Astrocyte (in vitro differentiated cells and primary cell): ENCODE data around the gene ARID3B. TPM values are rescaled to one million over a fixed set of nuclear protein-coding genes. Genes with fewer than 3 reads are reported as not detected.

ENCODE experiments used
- DNase-seq: peaks from one replicate; pipeline ENCODE4 v3.0.0-alpha.2; 2010; ENCODE audit warnings: low read depth
- FAIRE-seq: peaks from 2 replicates; lab custom pipeline; 2011; peaks lifted over from hg19 to GRCh38; lab: Jason Lieb, UNC
- H2AFZ ChIP-seq: 2 replicates; pipeline ENCODE4 v1.6.0; 2012; ENCODE audit warnings: low read depth, low read length, inconsistent platforms
- H3K27ac ChIP-seq: 2 replicates; pipeline ENCODE4 v1.5.1; 2011; ENCODE audit warnings: low read depth, low read length, inconsistent platforms
- H3K27me3 ChIP-seq: 2 replicates; pipeline ENCODE4 v1.6.0; 2011; ENCODE audit warnings: low read length, inconsistent platforms; ENCODE audit not compliant: insufficient read depth
- H3K36me3 ChIP-seq: 2 replicates; pipeline ENCODE4 v1.5.1; 2011; ENCODE audit warnings: low read length, inconsistent platforms; ENCODE audit not compliant: insufficient read depth
- H3K4me1 ChIP-seq: 2 replicates; pipeline ENCODE4 v1.5.1; 2011; ENCODE audit warnings: low read length, inconsistent platforms; ENCODE audit not compliant: insufficient read depth
- H3K4me2 ChIP-seq: 2 replicates; pipeline ENCODE4 v1.6.0; 2012; ENCODE audit warnings: low read length, inconsistent platforms
- H3K4me3 ChIP-seq: 2 replicates; pipeline ENCODE4 v1.5.1; 2011; ENCODE audit warnings: low read depth, mild to moderate bottlenecking, low read length, inconsistent platforms; ENCODE audit not compliant: insufficient read depth
- H3K79me2 ChIP-seq: 2 replicates; pipeline ENCODE4 v1.6.0; 2012; ENCODE audit warnings: mild to moderate bottlenecking, low read length, inconsistent platforms; ENCODE audit not compliant: insufficient read depth
- H3K9ac ChIP-seq: 2 replicates; pipeline ENCODE4 v1.6.0; 2012; ENCODE audit warnings: mild to moderate bottlenecking, low read length, inconsistent platforms
- H3K9me3 ChIP-seq: 2 replicates; pipeline ENCODE4 v1.5.1; 2012; ENCODE audit warnings: low read depth, mild to moderate bottlenecking, low read length, inconsistent platforms; ENCODE audit not compliant: insufficient read depth
- H4K20me1 ChIP-seq: 2 replicates; pipeline ENCODE4 v1.6.0; 2012; ENCODE audit warnings: low read length, inconsistent platforms; ENCODE audit not compliant: insufficient read depth
- H3K27ac Mint-ChIP-seq: one replicate; pipeline ENCODE4 v1.8.0; 2021; ENCODE audit warnings: mild to moderate bottlenecking, mixed read lengths; ENCODE audit not compliant: unreplicated experiment
- H3K27me3 Mint-ChIP-seq: one replicate; pipeline ENCODE4 v1.8.0; 2021; ENCODE audit warnings: low read depth, mixed read lengths; ENCODE audit not compliant: unreplicated experiment
- H3K36me3 Mint-ChIP-seq: one replicate; pipeline ENCODE4 v1.8.0; 2021; ENCODE audit warnings: low read depth, mixed read lengths; ENCODE audit not compliant: unreplicated experiment
- H3K4me1 Mint-ChIP-seq: one replicate; pipeline ENCODE4 v1.8.0; 2021; ENCODE audit warnings: low read depth, mixed read lengths; ENCODE audit not compliant: unreplicated experiment
- H3K4me3 Mint-ChIP-seq: one replicate; pipeline ENCODE4 v1.8.0; 2021; ENCODE audit warnings: mild to moderate bottlenecking, moderate library complexity, mixed read lengths; ENCODE audit not compliant: unreplicated experiment
- H3K9me3 Mint-ChIP-seq: one replicate; pipeline ENCODE4 v1.8.0; 2021; ENCODE audit warnings: mild to moderate bottlenecking, mixed read lengths; ENCODE audit not compliant: unreplicated experiment
- EZH2 ChIP-seq: IDR thresholded peaks from 2 replicates; pipeline ENCODE4 v1.6.1; 2012; ENCODE audit warnings: mild to moderate bottlenecking, low read length, inconsistent platforms; ENCODE audit not compliant: insufficient read depth
- total RNA-seq: library from RNA; stranded (reverse); gene quantifications from 2 replicates; pipeline ENCODE4 v1.2.1, GENCODE V29; 2021
- TF ChIP-seq, protein P1 (sequence below): IDR thresholded peaks from 2 replicates; pipeline ENCODE4 v1.5.1; 2011; ENCODE audit warnings: low read depth, mild to moderate bottlenecking, inconsistent platforms, low read length, moderate library complexity; ENCODE audit not compliant: insufficient read depth

The ARID3B gene
- total RNA-seq, 1 donor from 2014 or later, result 18.5 TPM

DNA sequence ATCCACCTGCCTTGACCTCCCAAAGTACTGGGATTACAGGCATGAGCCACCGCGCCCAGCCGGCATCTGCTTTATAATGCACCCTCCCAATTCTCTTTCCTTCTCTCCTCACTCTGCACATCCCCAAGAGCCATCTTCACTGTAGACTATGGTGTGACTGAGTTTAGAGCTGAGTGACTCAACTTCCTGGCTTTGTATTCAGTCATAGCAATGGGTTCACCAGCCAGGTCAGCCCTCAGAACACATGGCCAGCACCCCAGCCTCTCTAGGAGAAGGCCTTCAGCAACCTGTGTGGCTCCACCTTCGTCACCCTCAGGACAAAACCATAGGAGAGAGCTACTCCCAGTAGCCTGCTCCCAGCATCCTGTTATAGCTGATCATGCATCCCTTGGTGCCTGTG, 33.0 kb downstream of the ARID3B start:
- no peak overlapping the region for H3K27ac Mint-ChIP-seq
- Histone ChIP-seq H3K4me3 (no peak overlapping the region), H2AFZ (no peak overlapping the region), H3K9ac (no peak overlapping the region), H3K9me3 (no peaks in the 10 kb centered on the region), H3K27ac (no peak overlapping the region), H3K27me3 (no peaks in the 10 kb centered on the region), H3K4me1 (peaks cover 21% of the 10 kb centered on the region), H3K36me3 (no peaks in the 10 kb centered on the region), H3K4me2 (no peak overlapping the region), H3K79me2 (no peaks in the 10 kb centered on the region), H4K20me1 (peaks cover 19% of the 10 kb centered on the region)
- H3K27me3 Mint-ChIP-seq, result peaks cover 2% of the 10 kb centered on the region
- TF ChIP-seq, protein P1, sequence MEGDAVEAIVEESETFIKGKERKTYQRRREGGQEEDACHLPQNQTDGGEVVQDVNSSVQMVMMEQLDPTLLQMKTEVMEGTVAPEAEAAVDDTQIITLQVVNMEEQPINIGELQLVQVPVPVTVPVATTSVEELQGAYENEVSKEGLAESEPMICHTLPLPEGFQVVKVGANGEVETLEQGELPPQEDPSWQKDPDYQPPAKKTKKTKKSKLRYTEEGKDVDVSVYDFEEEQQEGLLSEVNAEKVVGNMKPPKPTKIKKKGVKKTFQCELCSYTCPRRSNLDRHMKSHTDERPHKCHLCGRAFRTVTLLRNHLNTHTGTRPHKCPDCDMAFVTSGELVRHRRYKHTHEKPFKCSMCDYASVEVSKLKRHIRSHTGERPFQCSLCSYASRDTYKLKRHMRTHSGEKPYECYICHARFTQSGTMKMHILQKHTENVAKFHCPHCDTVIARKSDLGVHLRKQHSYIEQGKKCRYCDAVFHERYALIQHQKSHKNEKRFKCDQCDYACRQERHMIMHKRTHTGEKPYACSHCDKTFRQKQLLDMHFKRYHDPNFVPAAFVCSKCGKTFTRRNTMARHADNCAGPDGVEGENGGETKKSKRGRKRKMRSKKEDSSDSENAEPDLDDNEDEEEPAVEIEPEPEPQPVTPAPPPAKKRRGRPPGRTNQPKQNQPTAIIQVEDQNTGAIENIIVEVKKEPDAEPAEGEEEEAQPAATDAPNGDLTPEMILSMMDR, result no peak
- TF ChIP-seq EZH2, result no peak
- H3K9me3 Mint-ChIP-seq, result no peaks in the 10 kb centered on the region
- no peak for FAIRE-seq
- no peak for DNase-seq
- H3K4me3 Mint-ChIP-seq, result no peak overlapping the region
- H3K36me3 Mint-ChIP-seq, result peaks cover 6% of the 10 kb centered on the region
- peaks cover 12% of the 10 kb centered on the region for H3K4me1 Mint-ChIP-seq

DNA sequence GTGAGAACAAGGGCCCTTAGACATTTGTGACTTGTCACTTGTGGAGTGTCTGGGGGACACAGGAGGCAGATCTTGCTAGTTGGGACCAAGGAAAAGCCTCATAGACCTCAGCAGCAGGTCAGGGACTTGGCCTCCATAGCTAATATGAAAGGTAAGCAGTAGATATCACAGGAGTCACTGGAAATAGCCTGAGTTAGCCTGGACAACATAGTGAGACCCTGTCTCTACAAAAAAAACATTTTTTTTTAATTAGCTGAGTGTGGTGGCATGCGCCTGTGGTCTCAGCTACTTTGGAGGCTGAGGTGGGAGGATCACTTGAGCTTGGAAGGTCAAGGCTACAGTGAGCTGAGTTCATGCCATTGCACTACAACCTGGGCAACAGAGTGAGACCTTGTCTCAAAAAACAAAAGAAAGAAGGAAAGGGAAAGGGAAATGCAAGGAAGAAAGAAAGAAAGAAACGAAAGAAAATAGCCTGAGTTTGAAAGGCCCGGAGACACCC, 37.5 kb downstream of the ARID3B start:
- Mint-ChIP-seq H3K27ac (no peak overlapping the region), H3K27me3 (peaks cover 2% of the 10 kb centered on the region), H3K4me1 (peaks cover 7% of the 10 kb centered on the region), H3K36me3 (peaks cover 6% of the 10 kb centered on the region), H3K9me3 (no peaks in the 10 kb centered on the region), H3K4me3 (no peak overlapping the region)
- Histone ChIP-seq H3K79me2 (no peaks in the 10 kb centered on the region), H3K27ac (no peak overlapping the region), H3K9me3 (no peaks in the 10 kb centered on the region), H3K36me3 (peaks cover 2% of the 10 kb centered on the region), H3K4me3 (no peak overlapping the region), H3K9ac (no peak overlapping the region), H3K27me3 (no peaks in the 10 kb centered on the region), H3K4me2 (no peak overlapping the region), H3K4me1 (peaks cover 5% of the 10 kb centered on the region), H2AFZ (no peak overlapping the region), H4K20me1 (no peaks in the 10 kb centered on the region)
- FAIRE-seq (no peak), DNase-seq (no peak)
- TF ChIP-seq, protein P1, result no peak
- TF ChIP-seq EZH2, result no peak

DNA sequence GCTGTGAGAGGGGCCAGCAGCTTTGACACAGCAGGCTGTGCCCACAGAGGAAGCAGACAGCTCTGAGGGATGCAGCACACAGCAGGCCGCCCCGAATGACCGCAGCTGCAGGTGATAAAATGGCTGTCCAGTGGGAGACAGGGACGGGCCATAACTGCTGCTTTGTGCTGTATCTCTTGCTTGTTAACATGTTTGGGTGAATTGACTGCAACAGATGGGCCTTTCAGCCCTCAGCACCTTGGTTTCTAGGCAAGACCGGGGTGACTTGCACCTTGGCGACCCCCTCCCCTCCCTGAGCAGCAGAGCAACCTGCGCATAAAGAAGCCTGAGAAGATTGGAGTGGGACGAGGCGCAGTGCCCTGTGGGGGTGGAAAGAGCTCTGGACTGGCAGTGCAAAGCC, 38.0 kb downstream of the ARID3B start:
- no peaks in the 10 kb centered on the region for H3K9me3 Mint-ChIP-seq
- TF ChIP-seq, protein P1, result no peak
- TF ChIP-seq EZH2, result no peak
- H3K27me3 Mint-ChIP-seq, result peaks cover 2% of the 10 kb centered on the region
- DNase-seq (no peak), FAIRE-seq (no peak)
- H3K36me3 Mint-ChIP-seq, result peaks cover 6% of the 10 kb centered on the region
- peaks cover 3% of the 10 kb centered on the region for H3K4me1 ChIP-seq
- no peaks in the 10 kb centered on the region for H3K79me2 ChIP-seq
- H3K27me3 ChIP-seq, result no peaks in the 10 kb centered on the region
- H2AFZ ChIP-seq, result no peak overlapping the region
- no peaks in the 10 kb centered on the region for H3K9me3 ChIP-seq
- no peak overlapping the region for H3K4me2 ChIP-seq
- no peaks in the 10 kb centered on the region for H4K20me1 ChIP-seq
- peaks cover 2% of the 10 kb centered on the region for H3K36me3 ChIP-seq
- H3K4me1 Mint-ChIP-seq, result peaks cover 7% of the 10 kb centered on the region
- H3K4me3 Mint-ChIP-seq, result no peak overlapping the region
- H3K9ac ChIP-seq, result no peak overlapping the region
- no peak overlapping the region for H3K27ac Mint-ChIP-seq
- no peak overlapping the region for H3K27ac ChIP-seq
- no peak overlapping the region for H3K4me3 ChIP-seq
